Measurements from ENCODE around the gene CLINT1.

DNA sequence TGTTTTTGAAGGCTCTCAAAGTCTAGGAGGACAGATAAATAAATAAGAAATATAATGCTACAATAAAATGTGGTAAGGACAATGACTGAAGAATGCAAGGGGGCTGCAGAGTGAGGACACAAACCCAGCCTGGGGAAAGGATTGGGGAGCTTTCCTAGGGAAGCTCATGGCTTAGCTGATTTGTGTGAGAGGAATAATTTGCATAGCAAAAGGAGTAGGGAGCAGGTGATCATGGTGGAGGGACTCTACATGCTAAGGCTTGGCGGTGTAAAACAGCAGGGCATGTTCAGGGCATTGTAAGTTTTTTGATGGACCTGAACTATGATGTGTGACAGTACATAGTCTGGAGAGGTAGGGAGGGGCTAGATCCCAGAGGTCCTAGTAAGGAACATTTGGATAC, 49.5 kb upstream of the CLINT1 start:
- no peak for TF ChIP-seq EP300 (IDR thresholded peaks at IDR 0.05)
- TF ChIP-seq KDM1A (IDR thresholded peaks at IDR 0.05; ENCODE audit: low read depth) = no peak
- no peak for TF ChIP-seq POLR2A (IDR thresholded peaks at IDR 0.05; ENCODE audit: low read length)
- TF ChIP-seq, protein P1, sequence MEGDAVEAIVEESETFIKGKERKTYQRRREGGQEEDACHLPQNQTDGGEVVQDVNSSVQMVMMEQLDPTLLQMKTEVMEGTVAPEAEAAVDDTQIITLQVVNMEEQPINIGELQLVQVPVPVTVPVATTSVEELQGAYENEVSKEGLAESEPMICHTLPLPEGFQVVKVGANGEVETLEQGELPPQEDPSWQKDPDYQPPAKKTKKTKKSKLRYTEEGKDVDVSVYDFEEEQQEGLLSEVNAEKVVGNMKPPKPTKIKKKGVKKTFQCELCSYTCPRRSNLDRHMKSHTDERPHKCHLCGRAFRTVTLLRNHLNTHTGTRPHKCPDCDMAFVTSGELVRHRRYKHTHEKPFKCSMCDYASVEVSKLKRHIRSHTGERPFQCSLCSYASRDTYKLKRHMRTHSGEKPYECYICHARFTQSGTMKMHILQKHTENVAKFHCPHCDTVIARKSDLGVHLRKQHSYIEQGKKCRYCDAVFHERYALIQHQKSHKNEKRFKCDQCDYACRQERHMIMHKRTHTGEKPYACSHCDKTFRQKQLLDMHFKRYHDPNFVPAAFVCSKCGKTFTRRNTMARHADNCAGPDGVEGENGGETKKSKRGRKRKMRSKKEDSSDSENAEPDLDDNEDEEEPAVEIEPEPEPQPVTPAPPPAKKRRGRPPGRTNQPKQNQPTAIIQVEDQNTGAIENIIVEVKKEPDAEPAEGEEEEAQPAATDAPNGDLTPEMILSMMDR (IDR thresholded peaks at IDR 0.05) = no peak
- no peak for TF ChIP-seq ZFP36 (IDR thresholded peaks at IDR 0.05; ENCODE audit: borderline replicate concordance, partially characterized antibody)
- TF ChIP-seq RAD21 (conservative IDR thresholded peaks at IDR 0.05 in 1 of 2, IDR thresholded peaks at IDR 0.05 in 1 of 2) = no peak
- TF ChIP-seq, protein P2, sequence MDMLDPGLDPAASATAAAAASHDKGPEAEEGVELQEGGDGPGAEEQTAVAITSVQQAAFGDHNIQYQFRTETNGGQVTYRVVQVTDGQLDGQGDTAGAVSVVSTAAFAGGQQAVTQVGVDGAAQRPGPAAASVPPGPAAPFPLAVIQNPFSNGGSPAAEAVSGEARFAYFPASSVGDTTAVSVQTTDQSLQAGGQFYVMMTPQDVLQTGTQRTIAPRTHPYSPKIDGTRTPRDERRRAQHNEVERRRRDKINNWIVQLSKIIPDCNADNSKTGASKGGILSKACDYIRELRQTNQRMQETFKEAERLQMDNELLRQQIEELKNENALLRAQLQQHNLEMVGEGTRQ (IDR thresholded peaks at IDR 0.05) = no peak
- no peak for TF ChIP-seq PHF8 (IDR thresholded peaks at IDR 0.05; ENCODE audit: borderline replicate concordance, low read depth)
- TF ChIP-seq, protein P3, sequence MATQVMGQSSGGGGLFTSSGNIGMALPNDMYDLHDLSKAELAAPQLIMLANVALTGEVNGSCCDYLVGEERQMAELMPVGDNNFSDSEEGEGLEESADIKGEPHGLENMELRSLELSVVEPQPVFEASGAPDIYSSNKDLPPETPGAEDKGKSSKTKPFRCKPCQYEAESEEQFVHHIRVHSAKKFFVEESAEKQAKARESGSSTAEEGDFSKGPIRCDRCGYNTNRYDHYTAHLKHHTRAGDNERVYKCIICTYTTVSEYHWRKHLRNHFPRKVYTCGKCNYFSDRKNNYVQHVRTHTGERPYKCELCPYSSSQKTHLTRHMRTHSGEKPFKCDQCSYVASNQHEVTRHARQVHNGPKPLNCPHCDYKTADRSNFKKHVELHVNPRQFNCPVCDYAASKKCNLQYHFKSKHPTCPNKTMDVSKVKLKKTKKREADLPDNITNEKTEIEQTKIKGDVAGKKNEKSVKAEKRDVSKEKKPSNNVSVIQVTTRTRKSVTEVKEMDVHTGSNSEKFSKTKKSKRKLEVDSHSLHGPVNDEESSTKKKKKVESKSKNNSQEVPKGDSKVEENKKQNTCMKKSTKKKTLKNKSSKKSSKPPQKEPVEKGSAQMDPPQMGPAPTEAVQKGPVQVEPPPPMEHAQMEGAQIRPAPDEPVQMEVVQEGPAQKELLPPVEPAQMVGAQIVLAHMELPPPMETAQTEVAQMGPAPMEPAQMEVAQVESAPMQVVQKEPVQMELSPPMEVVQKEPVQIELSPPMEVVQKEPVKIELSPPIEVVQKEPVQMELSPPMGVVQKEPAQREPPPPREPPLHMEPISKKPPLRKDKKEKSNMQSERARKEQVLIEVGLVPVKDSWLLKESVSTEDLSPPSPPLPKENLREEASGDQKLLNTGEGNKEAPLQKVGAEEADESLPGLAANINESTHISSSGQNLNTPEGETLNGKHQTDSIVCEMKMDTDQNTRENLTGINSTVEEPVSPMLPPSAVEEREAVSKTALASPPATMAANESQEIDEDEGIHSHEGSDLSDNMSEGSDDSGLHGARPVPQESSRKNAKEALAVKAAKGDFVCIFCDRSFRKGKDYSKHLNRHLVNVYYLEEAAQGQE (IDR thresholded peaks at IDR 0.05) = no peak
- no peak for TF ChIP-seq HMGXB4 (CRISPR knock-in tag; IDR thresholded peaks at IDR 0.05; ENCODE audit: borderline replicate concordance)
- TF ChIP-seq, protein P4, sequence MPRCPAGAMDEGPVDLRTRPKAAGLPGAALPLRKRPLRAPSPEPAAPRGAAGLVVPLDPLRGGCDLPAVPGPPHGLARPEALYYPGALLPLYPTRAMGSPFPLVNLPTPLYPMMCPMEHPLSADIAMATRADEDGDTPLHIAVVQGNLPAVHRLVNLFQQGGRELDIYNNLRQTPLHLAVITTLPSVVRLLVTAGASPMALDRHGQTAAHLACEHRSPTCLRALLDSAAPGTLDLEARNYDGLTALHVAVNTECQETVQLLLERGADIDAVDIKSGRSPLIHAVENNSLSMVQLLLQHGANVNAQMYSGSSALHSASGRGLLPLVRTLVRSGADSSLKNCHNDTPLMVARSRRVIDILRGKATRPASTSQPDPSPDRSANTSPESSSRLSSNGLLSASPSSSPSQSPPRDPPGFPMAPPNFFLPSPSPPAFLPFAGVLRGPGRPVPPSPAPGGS (IDR thresholded peaks at IDR 0.05) = no peak
- no peak for TF ChIP-seq TP53 (CRISPR knock-in tag; IDR thresholded peaks at IDR 0.05)
